Stimulated activated naive CD8-positive, alpha-beta T cell treated with anti-CD3 and anti-CD28 coated beads, Interleukin-15, amount 100 ng/mL, for 72 hours (primary cell): ENCODE measurements around the gene RGS6.
A peak's percentile ranks its signal among the peaks of the same experiment; 100 is the strongest.

Experiments used
- ATAC-seq: fragments of 150-1000 bp; cut with Tn5 transposase; 2 replicates; pipeline ENCODE4 v1.10.0; 2021; ENCODE audit warnings: mild to moderate bottlenecking, moderate library complexity
- DNase-seq, 2 donors: peaks; one replicate each; pipeline ENCODE4 v3.0.0; 2021 to 2022
- H3K27ac Mint-ChIP-seq, 2 donors: one replicate each; pipeline ENCODE4 v1.8.0; 2022; ENCODE audit warnings: mild to moderate bottlenecking in 2 of 2, mixed read lengths in 2 of 2, moderate library complexity in 2 of 2
- H3K27me3 Mint-ChIP-seq: one replicate; pipeline ENCODE4 v1.8.0; 2022; ENCODE audit warnings: mixed read lengths
- H3K4me1 Mint-ChIP-seq: one replicate; pipeline ENCODE4 v1.8.0; 2022; ENCODE audit warnings: mild to moderate bottlenecking, mixed read lengths
- H3K4me3 Mint-ChIP-seq, 2 donors: one replicate each; pipeline ENCODE4 v1.8.0; 2022; ENCODE audit warnings: mild to moderate bottlenecking in 2 of 2, mixed read lengths in 2 of 2, moderate library complexity in 1 of 2
- H3K9me3 Mint-ChIP-seq, 2 donors: one replicate each; pipeline ENCODE4 v1.8.0; 2022; ENCODE audit warnings: mixed read lengths in 2 of 2

Gene RGS6

GRCh38 chr14:72341686-72342085 is 409.5 kb downstream of the RGS6 start:
- Mint-ChIP-seq H3K4me1 (no peaks in the 10 kb centered on the region), H3K4me3 (no peak overlapping the region), H3K9me3 (peaks cover 0 to 16% of the 10 kb centered on the region in 2 donors)

GRCh38 chr14:72347118-72347517 is 414.9 kb downstream of the RGS6 start:
- ATAC-seq (no peak), DNase-seq (no peak)
- Mint-ChIP-seq H3K27ac (no peak overlapping the region), H3K4me1 (no peaks in the 10 kb centered on the region), H3K4me3 (no peak overlapping the region), H3K9me3 (no peaks in the 10 kb centered on the region), H3K27me3 (peaks cover 19% of the 10 kb centered on the region)

More at GRCh38 chr14:72341686-72342085, 409.5 kb downstream of the RGS6 start:
- H3K27ac Mint-ChIP-seq: no peak overlapping the region
- no peak for DNase-seq
- peaks cover 7% of the 10 kb centered on the region for H3K27me3 Mint-ChIP-seq
- ATAC-seq: no peak

GRCh38 chr14:72350215-72350614 is 418.0 kb downstream of the RGS6 start:
- Mint-ChIP-seq H3K4me3 (no peak overlapping the region), H3K9me3 (no peaks in the 10 kb centered on the region), H3K27ac (no peak overlapping the region), H3K27me3 (peaks cover 19% of the 10 kb centered on the region), H3K4me1 (no peaks in the 10 kb centered on the region)
- no peak for ATAC-seq
- no peak for DNase-seq

GRCh38 chr14:72352012-72352411 is 419.8 kb downstream of the RGS6 start:
- H3K4me3 Mint-ChIP-seq: no peak overlapping the region
- no peak overlapping the region for H3K27ac Mint-ChIP-seq
- DNase-seq (no peak), ATAC-seq (no peak)
- peaks cover 19% of the 10 kb centered on the region for H3K27me3 Mint-ChIP-seq
- H3K9me3 Mint-ChIP-seq: peaks cover 0 to 1% of the 10 kb centered on the region in 2 donors
- H3K4me1 Mint-ChIP-seq: no peaks in the 10 kb centered on the region

GRCh38 chr14:72366619-72367018 is 434.4 kb downstream of the RGS6 start:
- Mint-ChIP-seq H3K9me3 (no peaks in the 10 kb centered on the region), H3K4me1 (no peaks in the 10 kb centered on the region), H3K4me3 (no peak overlapping the region), H3K27me3 (peaks cover 7% of the 10 kb centered on the region), H3K27ac (no peak overlapping the region)
- DNase-seq: no peak
- ATAC-seq: no peak

- no peak for ATAC-seq
- Mint-ChIP-seq H3K27ac (no peak overlapping the region), H3K4me1 (no peaks in the 10 kb centered on the region), H3K27me3 (peaks cover 16% of the 10 kb centered on the region), H3K4me3 (no peak overlapping the region), H3K9me3 (no peaks in the 10 kb centered on the region)
- DNase-seq: no peak
Observed at GRCh38 chr14:72369106-72369505, 436.9 kb downstream of the RGS6 start.

- ATAC-seq (no peak), DNase-seq (no peak)
- Mint-ChIP-seq H3K4me1 (peaks cover 7% of the 10 kb centered on the region), H3K27me3 (peaks cover 45% of the 10 kb centered on the region), H3K4me3 (no peak overlapping the region), H3K9me3 (peaks cover 14 to 19% of the 10 kb centered on the region in 2 donors), H3K27ac (no peak overlapping the region)
Observed at GRCh38 chr14:72377016-72377415, 444.8 kb downstream of the RGS6 start.

- H3K27me3 Mint-ChIP-seq: peaks cover 29% of the 10 kb centered on the region
Observed at GRCh38 chr14:72380456-72380855, 448.2 kb downstream of the RGS6 start.

GRCh38 chr14:72383865-72384264 is 451.6 kb downstream of the RGS6 start:
- H3K4me3 Mint-ChIP-seq: no peak overlapping the region
- DNase-seq: no peak
- ATAC-seq: no peak
- H3K4me1 Mint-ChIP-seq: peaks cover 7% of the 10 kb centered on the region
- peaks cover 19% of the 10 kb centered on the region for H3K27me3 Mint-ChIP-seq
- H3K9me3 Mint-ChIP-seq: peaks cover 0 to 10% of the 10 kb centered on the region in 2 donors
- H3K27ac Mint-ChIP-seq: no peak overlapping the region

More at GRCh38 chr14:72380456-72380855, 448.2 kb downstream of the RGS6 start:
- Mint-ChIP-seq H3K4me3 (no peak overlapping the region), H3K9me3 (peaks cover 9 to 10% of the 10 kb centered on the region in 2 donors), H3K4me1 (peaks cover 7% of the 10 kb centered on the region), H3K27ac (no peak overlapping the region)
- DNase-seq: no peak
- no peak for ATAC-seq

- Mint-ChIP-seq H3K4me3 (no peak overlapping the region), H3K9me3 (peaks cover 6 to 7% of the 10 kb centered on the region in 2 donors), H3K27me3 (no peaks in the 10 kb centered on the region), H3K4me1 (no peaks in the 10 kb centered on the region), H3K27ac (no peak overlapping the region)
- ATAC-seq (no peak), DNase-seq (no peak)
Observed at GRCh38 chr14:72387726-72388125, 455.5 kb downstream of the RGS6 start.

GRCh38 chr14:72389200-72389599 is 457.0 kb downstream of the RGS6 start:
- Mint-ChIP-seq H3K27ac (no peak overlapping the region), H3K4me1 (no peaks in the 10 kb centered on the region), H3K27me3 (no peaks in the 10 kb centered on the region), H3K4me3 (no peak overlapping the region), H3K9me3 (peaks cover 17% of the 10 kb centered on the region in 2 donors)
- no peak for ATAC-seq
- no peak for DNase-seq

- Mint-ChIP-seq H3K27ac (peak overlapping the region in 1 of 2 donors; percentile 42), H3K9me3 (peaks cover 0 to 3% of the 10 kb centered on the region in 2 donors), H3K4me3 (no peak overlapping the region), H3K27me3 (peaks cover 63% of the 10 kb centered on the region), H3K4me1 (peaks cover 13% of the 10 kb centered on the region)
- ATAC-seq (no peak), DNase-seq (no peak)
Observed at GRCh38 chr14:72401101-72401625, 468.9 kb downstream of the RGS6 start.

- H3K27me3 Mint-ChIP-seq: peaks cover 63% of the 10 kb centered on the region
- H3K4me3 Mint-ChIP-seq: peak overlapping the region; percentile 3 to 42
- ATAC-seq (no peak), DNase-seq (no peak)
- H3K9me3 Mint-ChIP-seq: no peaks in the 10 kb centered on the region
- H3K4me1 Mint-ChIP-seq: peaks cover 13% of the 10 kb centered on the region
- peak overlapping the region; percentile 10 to 42 for H3K27ac Mint-ChIP-seq
Observed at GRCh38 chr14:72401632-72402376, 469.6 kb downstream of the RGS6 start.

- Mint-ChIP-seq H3K27me3 (peaks cover 63% of the 10 kb centered on the region), H3K9me3 (no peaks in the 10 kb centered on the region), H3K4me3 (no peak overlapping the region), H3K27ac (no peak overlapping the region), H3K4me1 (peaks cover 13% of the 10 kb centered on the region)
- ATAC-seq (no peak), DNase-seq (no peak)
Observed at GRCh38 chr14:72402377-72402772, 470.1 kb downstream of the RGS6 start.

- ATAC-seq (no peak), DNase-seq (no peak)
- peaks cover 53% of the 10 kb centered on the region for H3K27me3 Mint-ChIP-seq
- H3K4me1 Mint-ChIP-seq: peaks cover 13% of the 10 kb centered on the region
- H3K9me3 Mint-ChIP-seq: no peaks in the 10 kb centered on the region
- H3K27ac Mint-ChIP-seq: peak overlapping the region; percentile 41 to 45
- no peak overlapping the region for H3K4me3 Mint-ChIP-seq
Observed at GRCh38 chr14:72404106-72404774, 472.0 kb downstream of the RGS6 start.

- Mint-ChIP-seq H3K4me3 (no peak overlapping the region), H3K27me3 (peaks cover 48% of the 10 kb centered on the region), H3K9me3 (no peaks in the 10 kb centered on the region), H3K4me1 (peaks cover 13% of the 10 kb centered on the region), H3K27ac (no peak overlapping the region)
- DNase-seq (no peak), ATAC-seq (no peak)
Observed at GRCh38 chr14:72404998-72405397, 472.8 kb downstream of the RGS6 start.
